K562 (cell line): Measurements from ENCODE around the gene TKT. TPM values are rescaled to one million over a fixed set of nuclear protein-coding genes. Genes with fewer than 3 reads are reported as not detected.

Source experiments
- ATAC-seq: fragments of 200-7000 bp; cut with Tn5 transposase; 3 replicates; pipeline ENCODE4 v1.9.1; 2020; ENCODE audit warnings: moderate library complexity
- BruUV-seq: library from RNA; stranded (reverse); fragments of 400-500 nt; replicated peaks from 2 replicates; lab custom pipeline; 2021; lab: Mats Ljungman, UMichigan
- CTCF ChIA-PET: fragments of 300-600 bp; formaldehyde crosslinking; extraction: SDS; loops from one replicate; lab custom pipeline; 2021; ENCODE audit warnings: low intra/inter-chr PET ratio; lab: Yijun Ruan, JAX
- POLR2A ChIA-PET: fragments of 300-600, 350-650 bp; sonication (Branson Sonifier 250); formaldehyde crosslinking; extraction: SDS; loops from one replicate; lab custom pipeline; 2021; ENCODE audit warnings: antibody characterized with exemption, inconsistent platforms; lab: Yijun Ruan, JAX
- DNase-seq, 4 experiments: peaks; one replicate each; pipeline versions ENCODE4 v3.0.0 to v3.0.0-alpha.2; 2011 to 2018; ENCODE audit warnings: low spot score in 3 of 4, mixed read lengths in 3 of 4; ENCODE audit errors: extremely low read depth in 1 of 4
- FAIRE-seq: peaks from 2 replicates; lab custom pipeline; 2011; peaks lifted over from hg19 to GRCh38; lab: Jason Lieb, UNC
- H2AFZ ChIP-seq: 2 replicates; pipeline ENCODE4 v1.6.0; 2011; ENCODE audit warnings: low read depth, low read length, control low read depth, inconsistent platforms
- H3K27ac ChIP-seq: fragments of 200-600 bp; 3 replicates; pipeline ENCODE4 v1.8.0; 2011; ENCODE audit warnings: low read depth, mild to moderate bottlenecking, control low read depth, inconsistent platforms, low read length, moderate library complexity, mixed read lengths; ENCODE audit errors: extremely low read depth
- H3K27me3 ChIP-seq, 2 experiments: fragments of 300-600 bp in 1 of 2; 2 replicates in 1 of 2; 3 replicates in 1 of 2; pipeline versions ENCODE4 v1.6.0 to v1.8.0; 2011; ENCODE audit warnings: inconsistent platforms in 2 of 2, low read length in 2 of 2, mild to moderate bottlenecking in 1 of 2, mixed read lengths in 1 of 2, moderate library complexity in 1 of 2; ENCODE audit not compliant: control insufficient read depth in 2 of 2, insufficient read depth in 2 of 2
- H3K36me3 ChIP-seq: fragments of 300-600 bp; 3 replicates; pipeline ENCODE4 v1.8.0; 2011; ENCODE audit warnings: mild to moderate bottlenecking, low read length, inconsistent platforms; ENCODE audit not compliant: control insufficient read depth, insufficient read depth
- H3K4me1 ChIP-seq, 2 experiments: fragments of 200-600 bp in 1 of 2; replicated peaks in 1 of 2; 2 replicates in 1 of 2; 3 replicates in 1 of 2; pipeline versions ENCODE4 v1.5.1 to v1.8.0; 2011; ENCODE audit warnings: inconsistent platforms in 2 of 2, low read length in 2 of 2, mild to moderate bottlenecking in 1 of 2, mixed read lengths in 1 of 2, moderate library complexity in 1 of 2; ENCODE audit not compliant: control insufficient read depth in 2 of 2, insufficient read depth in 2 of 2
- H3K4me2 ChIP-seq: 2 replicates; pipeline ENCODE4 v1.6.1; 2011; ENCODE audit warnings: low read length, control low read depth, inconsistent platforms, mixed read lengths; ENCODE audit not compliant: insufficient read depth
- H3K4me3 ChIP-seq: fragments of 200-600 bp; sonication (generic), shearing (Covaris generic); 2 replicates; pipeline ENCODE4 v1.5.1; 2016; ENCODE audit warnings: control low read depth, inconsistent platforms
- H3K79me2 ChIP-seq: fragments of 200-600 bp; 3 replicates; pipeline ENCODE4 v1.8.0; 2011; ENCODE audit warnings: low read length, inconsistent platforms; ENCODE audit not compliant: control insufficient read depth, insufficient read depth
- H3K9ac ChIP-seq, 2 experiments: 2 replicates each; pipeline versions ENCODE4 v1.6.0 to v1.6.1; 2011; ENCODE audit warnings: low read depth in 2 of 2, low read length in 2 of 2, control low read depth in 1 of 2, inconsistent platforms in 1 of 2, mild to moderate bottlenecking in 1 of 2, mixed read lengths in 1 of 2; ENCODE audit not compliant: insufficient read depth in 1 of 2
- H3K9me1 ChIP-seq: one replicate; pipeline ENCODE4 v1.6.0; 2011; ENCODE audit warnings: inconsistent platforms, mild to moderate bottlenecking, low read length, moderate library complexity; ENCODE audit not compliant: control insufficient read depth, insufficient read depth
- H3K9me3 ChIP-seq: replicated peaks from 2 replicates; pipeline ENCODE4 v1.5.1; 2011; ENCODE audit warnings: low read depth, low read length, inconsistent platforms; ENCODE audit not compliant: control insufficient read depth, insufficient read depth
- H4K20me1 ChIP-seq: replicated peaks from 2 replicates; pipeline ENCODE4 v1.6.1; 2011; ENCODE audit warnings: low read length, inconsistent platforms, mixed read lengths; ENCODE audit not compliant: control insufficient read depth, insufficient read depth
- AFF4 ChIP-seq: sonication (generic); formaldehyde crosslinking; IDR thresholded peaks from 2 replicates; pipeline ENCODE4 v1.8.0; 2023; ENCODE audit warnings: mild to moderate bottlenecking, missing genetic modification reagents
- CBX5 ChIP-seq: IDR thresholded peaks from 2 replicates; pipeline ENCODE4 v1.6.1; 2014; ENCODE audit warnings: low read depth, borderline replicate concordance
- CREBBP ChIP-seq: IDR thresholded peaks from one replicate; pipeline ENCODE4 v1.6.1; 2012; ENCODE audit warnings: low read depth, mild to moderate bottlenecking, control low read depth, inconsistent platforms, low read length
- HDAC3 ChIP-seq: fragments of 450-650 bp; IDR thresholded peaks from 2 replicates; pipeline ENCODE4 v1.6.1; 2018; ENCODE audit warnings: borderline replicate concordance, mild to moderate bottlenecking, moderate library complexity; ENCODE audit not compliant: partially characterized antibody
- MAFF ChIP-seq: IDR thresholded peaks from 2 replicates; pipeline ENCODE4 v1.6.1; 2012; ENCODE audit warnings: low read length, improper control_type of control experiment
- POLR2G ChIP-seq: fragments of 200-400 bp; formaldehyde crosslinking; IDR thresholded peaks from 2 replicates; pipeline ENCODE4 v1.6.1; 2017; ENCODE audit warnings: low read depth, mild to moderate bottlenecking, antibody characterized with exemption, low read length, moderate library complexity
- SETDB1 ChIP-seq: IDR thresholded peaks from one replicate; pipeline ENCODE4 v1.6.1; 2012; ENCODE audit warnings: low read length, control low read depth, inconsistent platforms
- SOX6 ChIP-seq: fragments of 450-650 bp; IDR thresholded peaks from 2 replicates; pipeline ENCODE4 v1.6.1; 2014; ENCODE audit warnings: mild to moderate bottlenecking
- SP2 ChIP-seq: IDR thresholded peaks from 2 replicates; pipeline ENCODE4 v1.6.1; 2011; ENCODE audit warnings: mild to moderate bottlenecking, low read depth, low read length, moderate library complexity; ENCODE audit not compliant: poor library complexity, severe bottlenecking; ENCODE audit errors: extremely low read depth
- ZBTB9 ChIP-seq: fragments of 450-650 bp; formaldehyde crosslinking; IDR thresholded peaks from 2 replicates; pipeline ENCODE4 v1.4.0; 2020; ENCODE audit warnings: mild to moderate bottlenecking, moderate library complexity
- ZC3H4 ChIP-seq: sonication (generic); formaldehyde crosslinking; IDR thresholded peaks from 2 replicates; pipeline ENCODE4 v1.9.0; 2021; ENCODE audit warnings: missing genetic modification reagents, borderline replicate concordance
- ZNF121 ChIP-seq: sonication (generic); formaldehyde crosslinking; conservative IDR thresholded peaks from 2 replicates; pipeline ENCODE4 v1.8.0; 2022; ENCODE audit warnings: missing genetic modification reagents
- whole genome bisulfite sequencing: fragments of 100-300 bp; shearing (Covaris generic); methylation state at CpG from one replicate; pipeline ENCODE4 v1.1.6; 2016; ENCODE audit warnings: low coverage, mixed read lengths; ENCODE audit not compliant: insufficient coverage; ENCODE audit errors: missing lambda C conversion rate; 5-methylcytosine and 5-hydroxymethylcytosine counted together
- in situ Hi-C: fragments of 300-500 bp; cut with MboI; formaldehyde crosslinking; loops from 4 replicates; pipeline ENCODE4 v1.15.0; 2018; ENCODE audit warnings: inconsistent platforms, mixed read lengths
- intact Hi-C: fragments of 100-400 bp; cut with micrococcal nuclease; formaldehyde crosslinking; loops from 2 replicates; pipeline ENCODE4 v1.14.2; 2022
- polyA plus RNA-seq, 8 experiments: library from polyadenylated mRNA; depleted of rRNA in 4 of 8; stranded (reverse) in 5 of 8; unstranded in 3 of 8; fragments of >200 nt; fragmentation: Nextera tagmentation in 2 of 8; fragmentation: Illumina TruSeq in 1 of 8; extraction: Ambion mirVana in 2 of 8; extraction: Trizol in 1 of 8; gene quantifications; 2 replicates each; pipeline versions ENCODE4 v1.2.1 to v1.2.3, GENCODE V29; 2011 to 2014; ENCODE audit warnings: inconsistent platforms in 1 of 8, missing spikeins in 1 of 8
- total RNA-seq, 7 experiments: library from RNA; depleted of rRNA in 6 of 7; stranded (reverse); fragments of >200 nt in 6 of 7; fragmentation: Illumina TruSeq in 2 of 7; extraction: Trizol in 2 of 7; gene quantifications; 2 replicates each; pipeline versions ENCODE4 v1.2.1 to v1.2.3, GENCODE V29; 2011 to 2021; ENCODE audit warnings: low replicate concordance in 1 of 7

Gene TKT
- total and polyA plus RNA-seq, 9 of the 15 experiments (the other 6 are each of a cell fraction or from before 2014, with no cell fraction given): 58.1 to 401 (median 187) TPM

GRCh38 chr3:53226142-53226840 lies 29.5 kb downstream of the TKT start (continued):
- no peak for TF ChIP-seq HDAC3
- TF ChIP-seq POLR2G: no peak
- TF ChIP-seq, all 486 proteins: peak for 0

- H3K4me1 ChIP-seq: peaks cover 0 to 3% of the 10 kb centered on the region in 2 experiments; a peak in 1 of 5 replicates
- no peak overlapping the region for H3K27ac ChIP-seq
- peaks cover 77% of the 10 kb centered on the region for H3K36me3 ChIP-seq
- ATAC-seq (no peak), FAIRE-seq (no peak), DNase-seq (peak in 1 of 4 experiments; percentile 4)
- no peak overlapping the region for H3K4me3 ChIP-seq
- in situ Hi-C loops (no loop called here), intact Hi-C loops (loop anchor here (10.0 kb wide), 1 partner anchor 49 kb away; no protein-coding TSS in a partner anchor)
- no peak overlapping the region for H2AFZ ChIP-seq
- H3K9me1 ChIP-seq: no peaks in the 10 kb centered on the region
- no TSS peak for BruUV-seq
- POLR2A ChIA-PET: interaction anchor here (2.2 kb wide), 1 partner anchor 11 kb away, joined by 9 read pairs; no protein-coding TSS in a partner anchor
- H3K9ac ChIP-seq: no peak overlapping the region
- no peaks in the 10 kb centered on the region for H3K79me2 ChIP-seq
- TF ChIP-seq ZBTB9 (CRISPR knock-in tag) (no peak), SETDB1 (no peak), CREBBP (no peak), SOX6 (no peak), AFF4 (CRISPR knock-in tag) (no peak), ZNF121 (CRISPR knock-in tag) (no peak), MAFF (no peak), SP2 (no peak), ZC3H4 (CRISPR knock-in tag) (no peak), CBX5 (no peak)
- TF ChIP-seq, all 486 proteins: peak for 0
- Histone ChIP-seq H3K27me3 (no peaks in the 10 kb centered on the region), H3K4me2 (no peak overlapping the region), H4K20me1 (peaks cover 8% of the 10 kb centered on the region), H3K9me3 (no peaks in the 10 kb centered on the region)
- CTCF ChIA-PET: no interaction called here
- WGBS: 100% methylated on average over 5 of the region's 7 CpGs
Measured at GRCh38 chr3:53225651-53226050, 30.2 kb downstream of the TKT start.
